Transverse colon (tissue), 4 donors: Measurements from ENCODE around the gene ESF1. TPM values are rescaled to one million over a fixed set of nuclear protein-coding genes. Genes with fewer than 3 reads are reported as not detected.

ENCODE experiments used
- DNase-seq: peaks from one replicate; pipeline ENCODE4 v3.0.0-alpha.2; 2019
- H3K27ac ChIP-seq, 4 donors: fragments of 200-600 bp; sonication (generic); 2 replicates each; pipeline ENCODE4 v1.5.1; 2016 to 2018; ENCODE audit warnings: inconsistent platforms in 4 of 4
- H3K27me3 ChIP-seq: fragments of 200-600 bp; sonication (generic); 2 replicates; pipeline ENCODE4 v1.5.1; 2017; ENCODE audit warnings: inconsistent platforms
- H3K36me3 ChIP-seq, 4 donors: fragments of 200-600 bp; sonication (generic); 2 replicates each; pipeline ENCODE4 v1.5.1; 2017 to 2019; ENCODE audit warnings: inconsistent platforms in 4 of 4
- H3K4me1 ChIP-seq, 4 donors: fragments of 200-600 bp; sonication (generic); 2 replicates each; pipeline ENCODE4 v1.5.1; 2017 to 2020; ENCODE audit warnings: inconsistent platforms in 4 of 4
- H3K4me3 ChIP-seq, 4 donors: fragments of 200-600 bp; sonication (generic); 1 replicate in 1 of 4; 2 replicates in 3 of 4; pipeline versions ENCODE4 v1.5.1 to v1.6.1; 2017 to 2019; ENCODE audit warnings: inconsistent platforms in 4 of 4
- H3K9me3 ChIP-seq, 2 donors: fragments of 200-600 bp; sonication (generic); 2 replicates each; pipeline ENCODE4 v1.5.1; 2017 to 2019; ENCODE audit warnings: inconsistent platforms in 2 of 2
- POLR2AphosphoS5 ChIP-seq, 3 donors: sonication (generic); formaldehyde crosslinking; IDR thresholded peaks; one replicate each; pipeline ENCODE4 v1.6.1; 2016; ENCODE audit warnings: antibody characterized with exemption in 3 of 3
- WGBS, 2 donors: methylation state at CpG; one replicate each; pipeline ENCODE4 v1.1.5; 2018; ENCODE audit warnings: low coverage in 1 of 2; 5-methylcytosine and 5-hydroxymethylcytosine counted together
- in situ Hi-C, 4 donors: fragments of 200-750 bp; cut with MboI; loops; one replicate each; pipeline versions ENCODE4 v1.15.0 to v1.15.1; 2017; ENCODE audit warnings: low sequenced_read_pairs in 3 of 4, low pct_ligation_motif_present in 1 of 4, low pct_unique_long_range_greater_than_20kb in 1 of 4
- intact Hi-C: fragments of 100-400 bp; cut with DNase I; formaldehyde crosslinking; loops from one replicate; pipeline ENCODE4 v1.15.1; 2023; ENCODE audit warnings: low total_unique reads
- total RNA-seq, 4 donors: library from RNA; depleted of rRNA; stranded (reverse); fragments of >200 nt; gene quantifications; one replicate each; pipeline ENCODE4 v1.1.0, GENCODE V29; 2016

Gene ESF1
- total RNA-seq, 4 donors from 2014 or later: 3.0 to 51.9 (median 12.3) TPM

GRCh38 chr20:13665709-13666395 is 118.9 kb downstream of the ESF1 start:
- Histone ChIP-seq H3K9me3 (no peaks in the 10 kb centered on the region), H3K4me1 (no peaks in the 10 kb centered on the region), H3K27ac (no peak overlapping the region), H3K27me3 (no peaks in the 10 kb centered on the region), H3K36me3 (no peaks in the 10 kb centered on the region), H3K4me3 (no peak overlapping the region)
- 49 to 50% methylated on average over 3 to 7 of the region's 7 CpGs for WGBS, 2 donors
- no peak for DNase-seq
- no peak for TF ChIP-seq POLR2AphosphoS5 (IDR thresholded peaks at IDR 0.05)
- intact Hi-C loops (no loop called here), in situ Hi-C loops (no loop called here)

Other genes with a start within 250 kb of the ESF1 start
- gene TASP1, start 146.0 kb downstream of the ESF1 start, total RNA-seq: 10 to 100 TPM in 3 of 4 donors, 1 to 10 TPM in 1; 3.0 to 18.1 (median 12.9) TPM
- 10 to 100 TPM in 3 of 4 donors, 1 to 10 TPM in 1; 4.0 to 18.4 (median 14.8) TPM for gene NDUFAF5, start 109 bp upstream of the ESF1 start, total RNA-seq
- gene SEL1L2, start 205.7 kb upstream of the ESF1 start, total RNA-seq: not detected
- 10 to 100 TPM in 2 of 4 donors, 1 to 10 TPM in 2; 4.6 to 33.0 (median 8.3) TPM for gene MACROD2, start 210.6 kb upstream of the ESF1 start, total RNA-seq